Adipose tissue (tissue), 3 donors: ENCODE results near the gene ABHD12B. TPM values are rescaled to one million over a fixed set of nuclear protein-coding genes. Genes with fewer than 3 reads are reported as not detected.

Source experiments
- H3K27ac ChIP-seq: one replicate; pipeline ENCODE4 v1.5.1; 2013; ENCODE audit warnings: low read depth, low read length
- WGBS, 3 donors: extraction: QIAGEN DNeasy Blood & Tissue Kit; methylation state at CpG; one replicate each; pipeline ENCODE4 v1.1.7; 2013; 5-methylcytosine and 5-hydroxymethylcytosine counted together
- polyA plus RNA-seq, 3 donors: library from polyadenylated mRNA; stranded (reverse); fragments of 200-250 nt; gene quantifications; one replicate each; pipeline ENCODE4 v1.2.3, GENCODE V29; 2013
- donor health status: healthy with polysubstance abuse.
- donor health status: Bipolar disorder and iron deficiency.
- donor health status: healthy.

ABHD12B gene, protein sequence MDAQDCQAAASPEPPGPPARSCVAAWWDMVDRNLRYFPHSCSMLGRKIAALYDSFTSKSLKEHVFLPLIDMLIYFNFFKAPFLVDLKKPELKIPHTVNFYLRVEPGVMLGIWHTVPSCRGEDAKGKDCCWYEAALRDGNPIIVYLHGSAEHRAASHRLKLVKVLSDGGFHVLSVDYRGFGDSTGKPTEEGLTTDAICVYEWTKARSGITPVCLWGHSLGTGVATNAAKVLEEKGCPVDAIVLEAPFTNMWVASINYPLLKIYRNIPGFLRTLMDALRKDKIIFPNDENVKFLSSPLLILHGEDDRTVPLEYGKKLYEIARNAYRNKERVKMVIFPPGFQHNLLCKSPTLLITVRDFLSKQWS
- under 1 TPM in 1 of 3 donors, not detected in 2; 0.16 TPM for polyA plus RNA-seq

DNA sequence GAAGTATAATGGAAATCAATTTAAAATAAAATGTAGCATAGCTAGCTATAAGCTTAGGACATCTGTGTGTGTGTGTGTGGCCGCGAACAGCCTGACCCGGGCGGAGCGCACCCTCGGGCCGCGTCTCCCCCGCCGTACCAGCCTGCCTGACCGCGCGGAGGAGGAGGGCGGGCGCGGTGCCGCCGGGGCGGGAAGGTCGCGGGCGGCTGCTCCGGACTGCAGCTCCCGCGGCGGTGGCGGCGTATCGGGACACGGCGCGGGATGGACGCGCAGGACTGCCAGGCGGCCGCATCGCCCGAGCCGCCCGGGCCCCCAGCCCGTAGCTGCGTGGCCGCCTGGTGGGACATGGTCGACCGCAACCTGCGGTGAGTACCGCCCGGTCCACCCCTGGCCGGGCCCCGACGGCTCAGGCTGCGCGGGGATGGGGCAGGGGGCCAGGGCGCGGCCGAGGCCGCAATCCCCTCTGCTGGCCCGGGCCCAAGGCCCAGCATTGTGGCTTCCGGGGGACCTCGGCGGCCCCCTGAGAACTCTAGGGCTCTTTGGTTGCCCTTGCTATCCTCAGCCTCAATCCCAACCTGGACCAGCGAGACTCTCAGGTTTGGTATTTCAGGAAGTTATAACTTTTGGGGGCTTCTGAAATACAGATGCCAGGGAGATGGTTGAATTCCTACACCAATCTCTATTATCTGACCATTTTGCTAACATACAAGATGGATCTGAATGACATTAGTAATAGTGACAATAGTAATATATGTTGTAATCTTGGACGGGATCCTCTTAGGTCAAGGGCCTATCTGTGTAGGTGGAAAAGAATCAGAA lies at the start of gene ABHD12B:
Gene ABHD12B (plus strand): TSS at position 140 of the 819 bp plus-strand sequence. CDS start 122 bp downstream, at position 262.
- WGBS, 3 donors = 7 to 13% (median 10%) methylated on average over 26 to 63 of the region's 63 CpGs

DNA sequence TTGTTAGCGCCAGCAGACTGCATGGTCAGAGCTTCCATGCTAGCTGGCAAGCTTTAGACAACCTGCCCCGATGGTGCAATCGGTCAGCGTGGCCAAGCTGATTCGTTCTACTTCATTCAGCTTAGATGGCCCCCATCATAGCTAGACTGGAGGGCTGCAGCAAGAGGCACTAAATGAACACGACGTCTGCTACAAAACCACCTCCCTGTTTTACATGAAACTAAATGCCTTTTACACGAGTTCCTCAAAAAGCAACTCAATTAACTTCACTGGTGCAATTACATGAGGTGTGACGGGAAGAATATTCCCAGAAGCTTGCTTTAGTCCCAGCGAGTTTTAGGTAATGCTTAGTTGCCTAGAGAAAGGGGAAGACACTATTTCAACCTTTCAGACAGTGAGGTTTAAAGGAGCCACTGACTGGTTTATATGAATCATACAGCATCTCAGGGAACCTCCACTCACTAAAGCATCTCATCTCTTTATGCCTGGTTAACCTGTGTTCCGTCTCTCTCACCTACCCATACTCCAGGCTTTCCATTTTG lies 49.3 kb upstream of the ABHD12B start:
- 50 to 84% (median 66%) methylated on average over 11 of the region's 11 CpGs for WGBS, 3 donors
- H3K27ac ChIP-seq = no peak overlapping the region

More for the DNA sequence above, at the start of gene ABHD12B:
- no peak within 1 kb of the TSS for H3K27ac ChIP-seq

DNA sequence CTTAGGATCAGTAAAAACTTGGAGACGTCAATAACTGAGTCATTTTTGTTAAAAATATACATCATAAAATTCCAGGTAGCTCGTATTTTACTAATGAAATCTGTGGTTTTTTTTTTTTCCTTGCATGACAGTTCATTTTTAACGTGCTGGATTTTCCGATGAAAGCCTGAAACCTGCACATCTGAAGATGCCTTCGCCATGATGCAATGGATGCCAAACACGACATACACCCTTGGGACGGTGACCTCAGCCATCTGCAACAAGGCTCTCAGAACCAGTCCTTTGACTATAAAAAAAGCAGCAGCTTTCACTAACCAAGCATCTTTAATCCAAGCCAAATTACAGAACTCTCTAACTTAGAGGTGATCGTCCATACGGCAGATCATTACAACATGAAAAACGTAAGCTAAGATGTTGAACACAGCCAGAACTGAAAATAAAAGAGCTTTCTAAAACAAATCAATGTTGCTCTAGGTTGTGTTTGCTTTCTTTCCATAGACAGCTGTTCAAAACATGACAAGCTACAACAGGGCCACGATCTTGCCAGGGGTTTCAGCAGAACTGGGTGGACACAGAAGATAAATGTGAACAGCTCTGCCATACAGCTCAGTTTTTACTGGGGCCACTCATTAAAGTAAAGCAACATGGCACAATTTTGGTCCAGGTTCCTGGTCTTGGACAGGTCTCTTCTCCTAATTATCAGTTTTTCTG lies 48.6 kb upstream of the ABHD12B start:
- 44 to 68% (median 60%) methylated on average over 11 of the region's 11 CpGs for WGBS, 3 donors
- peak overlapping the region; percentile 58 for H3K27ac ChIP-seq

DNA sequence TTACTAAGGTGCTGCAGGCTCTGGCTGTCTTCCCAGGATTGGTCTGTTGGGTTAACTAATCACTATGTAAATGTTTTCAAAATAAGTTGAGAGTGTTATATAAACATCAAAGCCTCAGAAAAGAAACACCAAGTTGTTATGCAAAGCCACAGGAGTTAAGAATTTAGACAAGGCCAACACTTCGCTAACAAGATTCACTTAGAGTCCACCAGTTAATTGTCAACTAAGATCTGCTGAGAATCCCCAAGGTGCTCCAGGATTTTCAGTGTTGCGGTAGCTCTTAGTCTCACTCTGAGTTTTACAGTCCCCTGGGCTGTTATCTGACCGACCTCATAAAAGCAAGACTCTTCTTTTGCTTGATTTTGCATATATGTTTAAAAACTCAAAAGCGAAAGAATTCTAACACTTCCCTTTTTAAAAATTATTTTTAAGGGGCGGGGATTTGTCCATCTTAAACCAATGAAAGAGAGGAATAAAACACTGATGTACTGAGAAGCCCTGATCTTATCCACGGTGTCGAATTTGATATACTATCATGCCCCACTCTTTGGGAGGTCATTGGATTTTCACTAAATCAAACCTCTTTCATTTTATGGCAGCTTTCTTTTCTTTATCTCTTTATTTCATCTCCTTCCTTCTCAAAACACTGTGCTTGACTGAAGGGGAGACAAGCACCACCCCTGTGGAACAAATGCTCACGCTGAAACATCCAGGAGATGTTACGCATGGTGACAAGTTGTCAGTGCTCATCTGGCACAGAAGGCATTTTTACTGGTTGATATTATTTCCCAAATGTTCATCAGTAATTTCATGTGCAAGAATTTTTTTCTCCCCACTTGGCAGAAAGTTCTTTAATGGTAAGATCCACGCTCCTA lies 47.9 kb upstream of the ABHD12B start:
- WGBS, 3 donors = 55 to 63% (median 61%) methylated on average over 10 of the region's 10 CpGs
- peak overlapping the region; percentile 58 for H3K27ac ChIP-seq

DNA sequence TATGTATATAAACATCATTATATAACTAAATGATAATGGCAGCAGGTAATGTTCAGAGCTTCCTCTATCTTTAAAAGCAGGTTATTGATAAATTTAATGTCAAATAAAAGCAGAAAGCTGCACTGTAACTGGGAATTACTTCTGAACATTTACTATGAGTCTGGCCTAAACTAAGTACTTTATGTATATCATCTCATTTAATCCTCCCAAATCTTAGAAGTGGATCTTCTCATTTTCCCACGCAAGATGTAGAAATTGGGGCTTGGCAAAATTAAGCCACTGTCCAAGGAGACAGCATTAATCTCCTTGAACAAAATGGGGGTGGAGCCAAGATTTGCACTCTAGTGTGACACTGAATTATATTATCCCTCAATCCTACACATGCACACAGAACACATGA lies 46.5 kb upstream of the ABHD12B start:
- no peak overlapping the region for H3K27ac ChIP-seq
- 91 to 100% (median 95%) methylated on average over 1 of the region's 1 CpG for WGBS, 3 donors

DNA sequence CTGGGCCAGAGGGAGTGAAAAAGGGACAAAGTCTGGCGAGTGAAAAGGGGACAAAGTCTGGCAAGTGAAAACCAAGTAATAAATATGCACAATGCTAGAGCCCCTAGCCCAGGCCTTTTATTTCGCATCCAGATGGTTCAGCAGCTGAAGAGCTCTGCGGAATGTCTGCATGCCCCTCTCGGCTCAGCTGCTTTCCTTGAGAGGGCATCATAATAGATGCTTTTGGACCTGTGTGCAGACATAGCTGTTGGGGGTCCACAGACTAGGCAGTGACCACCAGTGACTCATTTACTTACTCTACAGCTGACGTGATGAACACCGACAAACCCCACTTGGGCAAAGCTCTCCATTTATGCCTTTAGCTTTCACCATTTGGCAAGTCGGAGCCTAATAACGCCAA lies 45.2 kb upstream of the ABHD12B start:
- 91 to 98% (median 96%) methylated on average over 8 of the region's 8 CpGs for WGBS, 3 donors
- H3K27ac ChIP-seq = no peak overlapping the region

DNA sequence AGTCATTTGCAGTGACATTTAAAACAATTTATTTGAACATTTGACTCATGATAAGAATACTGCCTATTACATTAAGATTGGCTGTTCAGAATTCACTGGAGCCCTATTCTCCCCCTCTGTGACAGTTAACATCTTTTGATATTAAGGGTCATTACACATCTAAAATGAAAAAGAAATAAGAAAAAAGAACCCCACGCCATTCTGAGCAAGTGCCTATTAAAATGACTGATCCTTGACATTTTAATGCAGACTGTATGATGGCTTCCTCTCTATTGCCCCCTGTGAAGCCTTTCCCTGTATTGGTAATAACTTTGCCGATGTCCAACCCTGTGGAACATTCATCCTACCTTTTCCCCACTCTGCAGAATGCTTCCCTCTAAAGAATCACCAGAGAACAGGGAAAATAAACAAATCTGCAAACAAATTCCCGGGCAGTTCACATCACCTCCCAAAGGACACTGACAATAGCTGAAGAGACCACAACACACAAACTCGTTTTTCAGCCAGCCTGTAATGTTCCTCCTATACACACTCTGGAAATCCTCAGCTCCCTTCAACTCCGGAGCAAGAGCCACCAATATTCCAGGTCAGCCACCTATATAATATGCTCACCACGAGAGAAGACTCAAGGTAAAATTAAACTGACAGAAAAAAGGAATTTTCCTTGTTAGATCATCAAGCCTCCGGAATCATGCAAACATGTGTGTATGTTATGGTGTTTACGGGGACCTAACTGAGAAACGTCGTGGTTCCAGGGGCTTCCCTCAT lies 42.9 kb upstream of the ABHD12B start:
- WGBS, 3 donors = 56 to 85% (median 66%) methylated on average over 10 of the region's 10 CpGs
- no peak overlapping the region for H3K27ac ChIP-seq

DNA sequence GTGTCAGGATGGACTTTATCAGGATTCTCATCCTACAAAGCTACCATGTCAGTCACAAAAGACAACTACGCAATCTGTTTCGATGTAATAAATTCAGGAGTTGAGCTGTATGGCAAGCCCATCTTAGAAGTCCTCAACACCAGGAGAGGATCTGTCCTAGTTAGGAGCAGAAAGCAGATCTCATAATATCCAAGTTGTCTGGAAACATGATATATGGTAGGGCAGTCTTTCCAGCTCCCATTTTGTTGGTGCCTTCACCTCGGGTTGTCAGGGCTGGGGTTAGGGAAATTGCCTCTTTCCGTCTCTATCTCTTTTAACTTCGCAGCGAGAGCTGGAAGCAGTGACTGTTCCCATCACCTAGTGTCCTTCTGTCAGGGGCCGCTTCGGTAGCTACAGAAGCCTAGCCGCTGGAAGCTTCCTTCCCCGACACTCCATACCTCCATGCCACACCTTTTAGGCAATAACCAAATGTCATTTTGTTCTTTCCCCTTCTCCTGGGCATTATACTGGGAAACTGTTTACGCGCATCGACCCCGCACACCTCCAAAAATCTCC lies 42.3 kb upstream of the ABHD12B start:
- 20 to 49% (median 35%) methylated on average over 14 of the region's 14 CpGs for WGBS, 3 donors
- H3K27ac ChIP-seq = no peak overlapping the region

DNA sequence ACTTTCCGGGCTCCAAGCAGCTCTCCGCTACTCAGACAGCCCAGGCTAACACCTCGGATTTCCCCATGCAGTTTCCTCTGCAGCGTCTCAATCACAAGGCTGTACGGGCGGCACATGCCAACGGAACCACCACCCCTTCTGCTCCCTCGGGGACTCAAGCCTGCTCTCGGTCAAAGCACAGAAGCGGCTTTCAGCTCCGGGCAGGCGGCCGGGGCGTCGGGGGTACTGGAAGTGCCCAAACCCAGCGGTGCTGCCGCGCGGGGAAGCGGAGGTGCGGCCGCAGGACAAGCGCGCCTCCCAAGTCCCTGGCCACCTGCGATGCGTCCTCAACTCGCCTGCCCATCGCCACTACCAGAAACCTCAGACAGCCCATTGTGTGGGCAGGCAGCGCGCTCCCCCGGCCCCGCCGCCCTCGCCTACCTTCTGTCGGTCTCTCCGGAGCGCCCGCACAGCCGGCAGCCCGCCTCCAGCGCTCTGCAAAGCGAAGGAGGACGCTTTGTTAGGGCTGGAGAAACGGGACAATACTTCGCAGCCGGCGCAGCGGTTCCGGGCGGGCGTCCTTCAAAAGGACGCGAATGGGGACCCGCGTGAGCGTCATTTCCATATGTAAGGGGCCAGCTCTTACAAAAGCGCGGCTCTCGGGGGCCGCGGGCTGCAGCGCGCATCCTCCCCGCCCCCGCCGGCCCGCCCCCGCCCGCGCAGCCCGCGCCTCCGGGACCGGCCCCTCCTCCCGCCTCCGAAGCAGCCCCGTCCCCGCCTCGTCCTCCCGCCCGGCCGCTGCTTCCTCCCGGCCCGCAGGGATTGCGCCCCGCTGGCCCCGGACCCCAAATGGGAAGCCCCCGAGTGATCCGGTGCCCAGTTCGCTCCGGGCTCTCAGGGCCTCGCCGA lies 41.6 kb upstream of the ABHD12B start:
- no peak overlapping the region for H3K27ac ChIP-seq
- 0 to 1% (median 1%) methylated on average over 80 to 93 of the region's 93 CpGs for WGBS, 3 donors

DNA sequence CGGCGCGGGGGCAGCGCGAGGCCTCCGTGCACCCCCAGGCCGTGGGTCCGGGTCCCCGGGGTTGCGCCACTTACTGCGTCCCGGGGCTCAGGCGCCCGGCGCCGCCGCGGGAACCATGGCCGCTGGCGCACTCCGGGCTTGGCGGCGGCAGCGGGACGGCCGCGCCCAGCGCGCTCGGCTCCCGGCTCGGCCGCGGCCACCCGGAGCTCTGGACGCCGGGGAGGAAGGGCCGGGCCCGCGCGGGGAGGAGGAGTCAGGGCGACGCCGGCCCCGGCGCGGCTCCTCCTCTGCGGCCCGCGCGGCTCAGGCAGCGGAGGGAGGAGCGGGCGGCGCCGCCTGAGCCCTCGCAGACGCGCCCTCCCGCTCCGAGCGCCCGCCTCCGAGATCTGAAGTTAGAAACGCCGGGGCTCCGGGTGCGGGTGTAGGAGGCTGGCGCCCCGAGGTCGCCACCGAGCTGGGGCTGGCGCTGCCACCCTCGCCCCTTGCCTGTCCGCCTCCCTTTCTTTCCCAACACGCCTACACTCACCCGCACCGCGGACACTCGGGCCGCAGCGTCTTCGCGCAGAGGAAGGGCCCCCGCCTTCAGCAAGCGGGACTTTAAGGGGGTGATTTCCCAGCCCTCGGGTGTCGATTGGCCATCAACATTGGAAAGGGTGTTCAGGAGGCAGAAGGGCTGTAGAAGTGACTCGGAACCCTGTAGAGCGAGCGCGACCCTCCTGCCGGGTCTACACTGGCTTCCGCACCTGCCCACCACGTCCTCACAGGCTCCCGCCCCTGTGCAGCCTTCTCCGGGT lies 40.7 kb upstream of the ABHD12B start, which contains the start of gene NIN:
Gene NIN (minus strand): TSS at position 231 of the 794 bp plus-strand sequence. CDS start 9,106 bp downstream, outside the sequence.
- WGBS, 3 donors = 0 to 1% (median 0%) methylated on average over 64 to 92 of the region's 97 CpGs
- no peak within 1 kb of the TSS for H3K27ac ChIP-seq

DNA sequence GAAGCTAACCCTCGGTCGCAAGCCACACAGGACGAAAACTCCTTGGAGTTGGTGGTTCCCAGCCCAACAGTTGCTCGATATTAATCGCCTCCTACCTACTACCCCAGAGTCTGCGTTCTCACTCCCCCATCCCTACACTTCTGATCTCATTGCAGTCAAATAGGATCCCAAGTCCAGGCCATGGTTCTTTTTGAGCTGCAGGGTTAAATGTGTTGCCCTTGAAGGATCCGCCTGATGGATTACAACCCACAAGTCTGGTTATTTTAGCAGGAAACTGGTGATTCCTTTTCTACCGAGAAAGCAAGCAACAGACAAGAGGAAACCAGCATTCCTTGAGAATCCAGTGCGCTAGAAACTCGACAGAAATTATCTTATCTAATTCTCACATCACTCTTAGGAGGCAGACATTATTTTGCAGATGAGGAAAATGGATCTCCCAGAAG lies 40.1 kb upstream of the ABHD12B start:
- WGBS, 3 donors = 5 to 6% (median 6%) methylated on average over 10 of the region's 10 CpGs
- no peak overlapping the region for H3K27ac ChIP-seq

DNA sequence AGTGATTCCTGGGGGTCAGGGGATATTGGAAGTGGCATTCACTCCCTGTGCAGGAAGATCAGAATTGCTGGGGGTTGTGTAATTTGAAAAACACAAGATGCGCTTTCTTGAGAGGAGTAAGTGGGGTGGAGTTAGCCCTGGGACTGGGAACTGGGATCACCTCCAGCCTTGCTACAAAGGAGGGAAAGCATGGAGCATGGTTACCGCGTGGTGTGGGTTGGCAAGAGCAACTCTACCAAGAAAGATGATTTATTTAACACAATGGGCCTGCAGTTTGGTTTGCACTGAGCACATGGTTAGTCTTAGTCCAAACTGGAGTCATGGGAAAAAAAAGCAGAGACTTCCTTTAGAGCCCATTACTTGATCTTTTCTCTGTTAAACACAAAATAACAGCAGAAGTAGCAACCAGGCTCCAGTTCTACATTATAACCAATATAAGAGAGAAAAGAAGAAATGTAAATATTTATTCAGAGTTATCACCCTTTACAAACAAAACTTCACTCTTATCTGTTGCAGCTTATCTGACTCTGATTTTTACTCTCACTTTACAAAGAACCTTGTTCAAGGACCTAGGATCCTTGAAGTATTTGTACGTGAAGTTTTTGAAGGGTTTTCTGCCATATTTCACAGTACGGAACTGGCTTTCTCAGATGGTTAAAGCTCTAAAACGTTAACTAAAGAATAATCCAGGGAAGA lies 38.8 kb upstream of the ABHD12B start:
- WGBS, 3 donors = 43 to 90% (median 87%) methylated on average over 6 of the region's 6 CpGs
- H3K27ac ChIP-seq = no peak overlapping the region

DNA sequence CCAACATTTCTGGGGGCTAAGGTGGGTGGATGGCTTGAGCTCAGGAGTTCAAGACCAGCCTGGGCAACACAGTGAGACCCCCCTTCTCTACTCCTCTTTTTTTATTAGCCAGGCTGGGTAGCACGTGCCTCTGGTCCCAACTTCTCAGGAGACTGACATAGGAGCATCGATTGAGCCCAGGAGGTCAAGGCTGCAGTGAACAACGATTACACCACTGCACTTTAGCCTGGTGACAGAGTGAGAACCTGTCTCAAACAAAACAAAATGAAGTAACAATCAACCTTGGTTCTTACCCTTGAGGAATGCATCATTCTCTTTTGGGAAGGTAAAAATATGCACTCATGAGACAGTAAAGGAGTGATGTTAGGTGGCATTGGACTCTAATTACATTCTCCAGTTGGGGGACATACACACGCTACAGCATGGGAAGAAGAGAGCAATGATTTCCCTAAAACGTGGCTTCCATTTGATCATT lies 37.0 kb upstream of the ABHD12B start:
- 67 to 77% (median 73%) methylated on average over 5 of the region's 5 CpGs for WGBS, 3 donors

DNA sequence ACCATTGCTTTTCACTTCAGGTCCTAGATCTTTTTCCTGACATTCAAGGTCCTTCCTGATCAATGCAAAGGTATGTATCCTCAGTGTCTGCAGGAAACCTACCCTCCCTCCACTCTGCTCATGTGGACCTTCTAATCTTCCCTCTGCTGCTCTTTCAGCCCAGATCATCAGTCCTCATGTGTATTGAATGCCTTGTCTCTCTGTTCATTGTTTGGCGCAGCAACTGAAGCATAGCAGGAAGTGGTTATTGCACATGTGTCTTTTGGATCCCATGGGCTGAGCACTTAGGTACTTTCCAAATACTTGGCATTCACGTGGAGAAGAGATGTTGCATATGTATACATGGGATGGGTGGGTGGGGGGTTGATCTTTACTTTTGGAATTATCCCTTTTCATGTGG lies 36.6 kb upstream of the ABHD12B start:
- WGBS, 3 donors = 19 to 67% (median 28%) methylated on average over 2 of the region's 2 CpGs

More for the DNA sequence above, 37.0 kb upstream of the ABHD12B start:
- no peak overlapping the region for H3K27ac ChIP-seq

More for the DNA sequence above, 36.6 kb upstream of the ABHD12B start:
- H3K27ac ChIP-seq = no peak overlapping the region
